Osteoblast (primary cell): ENCODE data around the gene PPP1R12A. TPM values are rescaled to one million over a fixed set of nuclear protein-coding genes. Genes with fewer than 3 reads are reported as not detected.

Experiments used
- DNase-seq: peaks from one replicate; pipeline ENCODE4 v3.0.0; 2011; ENCODE audit warnings: low spot score, mixed read lengths; ENCODE audit not compliant: insufficient read length; ENCODE audit errors: missing footprints
- H2AFZ ChIP-seq: 2 replicates; pipeline ENCODE4 v1.6.0; 2011; ENCODE audit warnings: mild to moderate bottlenecking, low read length
- H3K27ac ChIP-seq: 2 replicates; pipeline ENCODE4 v1.5.1; 2011; ENCODE audit warnings: mild to moderate bottlenecking, low read depth, low read length, moderate library complexity
- H3K27me3 ChIP-seq: 2 replicates; pipeline ENCODE4 v1.6.0; 2012; ENCODE audit warnings: mild to moderate bottlenecking, control low read depth, inconsistent platforms, low read length, moderate library complexity; ENCODE audit not compliant: insufficient read depth
- H3K36me3 ChIP-seq: 2 replicates; pipeline ENCODE4 v1.5.1; 2011; ENCODE audit warnings: mild to moderate bottlenecking, low read length, control low read depth, moderate library complexity; ENCODE audit not compliant: insufficient read depth
- H3K4me1 ChIP-seq: 2 replicates; pipeline ENCODE4 v1.5.1; 2011; ENCODE audit warnings: mild to moderate bottlenecking, low read length, control low read depth, moderate library complexity; ENCODE audit not compliant: insufficient read depth
- H3K4me2 ChIP-seq: 2 replicates; pipeline ENCODE4 v1.6.0; 2011; ENCODE audit warnings: mild to moderate bottlenecking, low read length; ENCODE audit not compliant: insufficient read depth
- H3K4me3 ChIP-seq: fragments of 200-600 bp; sonication (generic); 3 replicates; pipeline ENCODE4 v1.5.1; 2012; ENCODE audit warnings: mild to moderate bottlenecking, low read length, inconsistent platforms; ENCODE audit not compliant: insufficient read depth
- H3K79me2 ChIP-seq: 2 replicates; pipeline ENCODE4 v1.6.0; 2012; ENCODE audit warnings: mild to moderate bottlenecking, low read length, control low read depth, inconsistent platforms; ENCODE audit not compliant: insufficient read depth
- H3K9me3 ChIP-seq: 2 replicates; pipeline ENCODE4 v1.5.1; 2011; ENCODE audit warnings: low read depth, low read length, control low read depth
- H4K20me1 ChIP-seq: 2 replicates; pipeline ENCODE4 v1.6.0; 2012; ENCODE audit warnings: mild to moderate bottlenecking, low read length, control low read depth; ENCODE audit not compliant: insufficient read depth
- CTCF ChIP-seq: IDR thresholded peaks from 2 replicates; pipeline ENCODE4 v1.5.1; 2011; ENCODE audit warnings: mild to moderate bottlenecking, low read depth, low read length, moderate library complexity; ENCODE audit errors: extremely low read depth
- total RNA-seq: library from RNA; depleted of rRNA; stranded (reverse); fragments of >200 nt; gene quantifications from 2 replicates; pipeline ENCODE4 v1.2.3, GENCODE V29; 2012

PPP1R12A gene
- total RNA-seq, 1 donor, result 165 TPM

GRCh38 chr12:79933532-79934264 lies 1.2 kb downstream of the PPP1R12A start:
- peak overlapping the region; percentile 93 for H3K27ac ChIP-seq
- peak overlapping the region; percentile 94 for H2AFZ ChIP-seq
- H3K36me3 ChIP-seq, result no peaks in the 10 kb centered on the region
- no peak for TF ChIP-seq CTCF
- H3K4me1 ChIP-seq, result peaks cover 22% of the 10 kb centered on the region
- DNase-seq, result no peak
- peaks cover 76% of the 10 kb centered on the region for H3K79me2 ChIP-seq
- H4K20me1 ChIP-seq, result peaks cover 28% of the 10 kb centered on the region
- H3K27me3 ChIP-seq, result no peaks in the 10 kb centered on the region
- peak overlapping the region; percentile 87 for H3K4me2 ChIP-seq
- H3K4me3 ChIP-seq, result peak overlapping the region; percentile 97
- H3K9me3 ChIP-seq, result no peaks in the 10 kb centered on the region

- no peak for DNase-seq
- peaks cover 83% of the 10 kb centered on the region for H3K79me2 ChIP-seq
- peak overlapping the region; percentile 87 for H3K4me2 ChIP-seq
- H3K27ac ChIP-seq, result peak overlapping the region; percentile 93
- H3K9me3 ChIP-seq, result no peaks in the 10 kb centered on the region
- H3K27me3 ChIP-seq, result no peaks in the 10 kb centered on the region
- H3K4me1 ChIP-seq, result peaks cover 24% of the 10 kb centered on the region
- H4K20me1 ChIP-seq, result peaks cover 30% of the 10 kb centered on the region
- no peak for TF ChIP-seq CTCF
- no peak overlapping the region for H2AFZ ChIP-seq
- no peaks in the 10 kb centered on the region for H3K36me3 ChIP-seq
- H3K4me3 ChIP-seq, result peak overlapping the region; percentile 97
Observed at GRCh38 chr12:79933043-79933442, 1.9 kb downstream of the PPP1R12A start.

GRCh38 chr12:79932357-79932756 lies 2.5 kb downstream of the PPP1R12A start:
- H4K20me1 ChIP-seq, result peaks cover 36% of the 10 kb centered on the region
- H3K4me1 ChIP-seq, result peaks cover 26% of the 10 kb centered on the region
- H3K4me2 ChIP-seq, result peak overlapping the region; percentile 87
- H3K27ac ChIP-seq, result no peak overlapping the region
- H3K36me3 ChIP-seq, result no peaks in the 10 kb centered on the region
- H3K9me3 ChIP-seq, result no peaks in the 10 kb centered on the region
- no peak overlapping the region for H2AFZ ChIP-seq
- no peaks in the 10 kb centered on the region for H3K27me3 ChIP-seq
- no peak for TF ChIP-seq CTCF
- peaks cover 90% of the 10 kb centered on the region for H3K79me2 ChIP-seq
- peak overlapping the region; percentile 97 for H3K4me3 ChIP-seq
- no peak for DNase-seq

- Histone ChIP-seq H3K27ac (no peak overlapping the region), H3K4me2 (no peak overlapping the region), H3K4me3 (no peak overlapping the region), H3K79me2 (peaks cover 100% of the 10 kb centered on the region), H3K4me1 (peaks cover 12% of the 10 kb centered on the region), H3K9me3 (no peaks in the 10 kb centered on the region), H3K27me3 (no peaks in the 10 kb centered on the region), H3K36me3 (no peaks in the 10 kb centered on the region), H2AFZ (no peak overlapping the region), H4K20me1 (peaks cover 60% of the 10 kb centered on the region)
- no peak for TF ChIP-seq CTCF
- DNase-seq, result no peak
Observed at GRCh38 chr12:79929065-79929464, 5.8 kb downstream of the PPP1R12A start.
